ENCODE measurements around the gene DLL4.

The DLL4 gene

DNA sequence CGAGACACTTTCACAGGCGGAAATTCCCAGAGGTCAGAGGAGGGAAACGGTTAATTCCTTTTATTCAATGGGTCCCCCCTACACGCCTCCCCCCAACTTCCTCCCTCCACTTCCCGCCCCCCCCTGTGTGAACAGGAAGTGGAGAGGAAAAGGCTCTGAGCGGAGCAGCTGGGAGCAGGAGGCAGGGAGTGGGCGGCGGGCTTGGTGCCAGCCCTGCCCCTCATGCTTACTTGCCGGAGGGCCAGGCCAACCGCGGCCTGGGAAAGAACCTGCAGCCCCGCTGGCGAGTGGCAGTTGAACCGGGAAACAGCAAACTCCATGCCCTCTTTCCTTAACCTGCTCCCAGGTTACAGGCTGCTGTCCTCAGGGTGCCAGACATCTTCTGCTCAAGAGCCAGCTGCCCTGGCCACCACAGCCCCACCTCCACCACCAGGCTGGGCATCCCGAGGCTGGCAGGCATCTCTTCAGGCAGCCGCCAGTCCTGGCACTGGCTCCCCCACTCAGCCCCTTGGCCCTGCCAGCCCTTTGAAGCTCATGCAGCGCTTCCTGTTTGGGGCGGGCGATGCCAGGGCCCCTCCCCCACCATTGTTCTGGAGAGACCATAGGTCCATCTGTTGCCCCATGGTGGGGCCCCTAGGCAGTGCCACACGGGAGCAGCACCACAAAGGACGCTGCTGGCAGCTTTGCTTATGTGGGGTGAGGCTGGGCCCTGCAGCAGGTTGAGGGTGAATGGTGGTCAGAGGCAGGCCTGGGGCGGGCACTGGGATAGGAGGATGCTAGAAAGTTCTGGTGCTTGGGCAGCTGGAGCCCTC is 21.9 kb upstream of the DLL4 start:
- DNase-seq, result no peak

DNA sequence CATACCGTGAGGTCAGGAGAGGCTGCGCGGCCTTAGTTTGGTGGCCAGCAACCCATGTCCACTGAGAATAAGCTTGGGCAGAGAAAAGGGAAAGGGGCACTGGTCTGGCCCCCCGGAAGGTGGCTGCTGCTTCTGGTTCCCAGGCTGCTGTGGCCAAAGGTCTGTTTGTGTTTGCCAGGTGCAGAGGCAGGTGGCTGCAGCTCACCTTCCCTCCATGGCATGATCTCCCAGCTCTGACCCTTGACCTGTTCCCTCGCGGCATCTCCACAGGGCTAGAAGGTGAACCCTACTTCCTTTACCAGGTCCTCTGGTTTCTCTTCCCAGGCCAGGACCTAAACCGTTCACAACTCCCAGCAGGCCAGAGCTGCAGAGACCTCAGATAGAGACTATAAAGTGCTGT is 21.0 kb upstream of the DLL4 start:
- DNase-seq, result no peak

DNA sequence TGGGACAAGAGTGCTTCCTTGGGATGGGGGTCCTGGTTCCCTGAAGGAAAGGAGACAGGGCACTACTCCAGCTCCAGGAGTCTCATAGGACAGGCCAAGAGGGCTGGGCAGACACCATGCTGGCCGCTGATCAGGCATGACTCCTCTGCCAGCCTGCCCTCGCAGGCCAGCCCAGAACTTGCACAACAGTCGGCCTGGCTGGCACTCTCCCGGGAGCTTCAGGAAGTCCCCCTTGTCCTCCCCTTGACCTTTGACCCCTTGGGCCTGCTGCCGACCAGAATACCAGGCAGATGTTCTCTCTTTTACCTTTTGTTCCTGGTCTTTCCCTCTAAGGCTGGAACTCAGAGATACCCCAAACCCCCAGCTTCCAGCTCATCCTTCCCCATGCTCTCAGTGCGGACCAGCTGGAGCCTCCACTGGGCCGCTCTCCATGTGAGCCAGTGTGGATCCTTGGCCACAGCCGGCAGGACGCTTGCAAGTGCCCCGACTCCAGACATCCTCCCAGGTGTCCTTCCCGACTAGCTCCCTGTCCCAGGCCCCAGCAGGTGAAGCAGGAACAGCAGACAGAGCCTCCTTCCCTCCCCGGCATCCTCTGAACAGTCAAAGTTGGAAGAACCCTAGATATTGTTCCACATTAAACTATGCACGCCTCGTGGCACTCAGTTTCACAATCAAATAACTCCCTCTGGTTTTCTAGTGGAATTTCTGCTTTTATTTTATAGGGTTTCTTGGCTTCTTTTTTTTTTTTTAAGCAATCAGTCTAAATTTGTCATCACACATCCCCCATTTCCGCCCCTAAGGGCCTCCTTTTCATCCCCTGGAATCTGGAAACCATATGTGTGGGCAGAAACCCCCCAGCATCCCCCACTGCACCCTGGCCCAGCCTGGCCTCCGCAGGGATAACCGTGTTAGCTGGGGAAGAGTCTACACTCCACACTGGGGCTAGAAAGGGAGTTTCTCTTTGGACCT is 19.2 kb upstream of the DLL4 start:
- DNase-seq, result no peak

DNA sequence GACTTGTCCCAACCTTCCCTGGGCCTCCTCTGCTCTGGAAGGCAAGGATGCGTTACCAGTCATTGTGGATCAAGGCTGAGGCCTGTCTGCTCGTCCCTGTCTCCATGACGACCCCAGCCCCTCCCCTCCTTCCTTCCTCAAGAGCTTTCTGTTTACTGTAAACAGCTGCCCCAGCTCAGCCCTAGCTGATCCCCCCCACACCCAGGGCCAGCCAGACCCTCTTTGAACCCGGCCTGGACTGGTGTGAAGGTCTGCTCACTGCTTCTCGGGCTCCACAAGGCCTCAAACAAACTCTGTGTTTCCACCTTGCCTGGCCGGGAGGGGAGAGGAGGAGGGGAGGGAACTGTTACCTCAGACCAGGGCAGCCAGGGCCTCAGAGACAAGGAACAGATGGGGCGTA is 18.0 kb upstream of the DLL4 start:
- DNase-seq, result no peak

DNA sequence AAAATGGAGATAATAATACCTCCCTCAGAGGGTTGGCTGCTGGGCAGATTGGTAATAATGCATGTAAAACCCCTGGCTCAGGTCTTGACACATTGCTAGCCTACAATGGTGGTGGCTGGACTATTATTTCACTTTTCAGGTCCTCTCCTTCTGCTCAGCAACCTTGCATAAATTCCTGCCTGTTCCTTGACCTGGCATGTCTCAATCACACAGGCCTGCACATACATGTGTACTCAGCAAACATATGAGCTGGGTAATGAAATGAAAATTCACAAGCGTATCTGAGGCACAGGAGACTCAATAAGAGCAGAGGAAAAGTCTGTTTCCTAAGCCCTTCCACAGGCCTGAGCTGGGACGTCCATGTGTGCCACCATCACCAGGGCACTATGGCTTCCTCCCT is 17.4 kb upstream of the DLL4 start:
- DNase-seq, result no peak

DNA sequence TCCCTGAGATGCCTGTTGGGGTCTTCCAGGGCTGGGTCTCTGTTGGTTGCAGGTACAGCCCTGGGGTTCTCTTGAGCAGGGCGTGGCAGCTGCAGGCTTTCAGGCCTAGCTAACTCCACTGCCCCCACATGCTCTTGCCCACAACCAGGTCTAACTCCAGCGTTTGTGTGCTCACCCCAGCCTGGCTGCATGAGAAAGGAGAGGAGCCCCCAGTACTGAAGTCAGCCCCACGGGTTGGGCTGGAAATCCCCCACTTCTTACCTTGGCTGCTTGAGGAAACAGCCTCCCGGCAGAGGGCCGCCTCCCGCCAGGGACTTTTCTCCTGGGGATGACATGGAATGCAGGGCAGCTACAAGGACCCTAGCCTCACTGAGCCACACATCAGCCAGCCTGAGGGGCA is 16.7 kb upstream of the DLL4 start:
- no peak for DNase-seq

DNA sequence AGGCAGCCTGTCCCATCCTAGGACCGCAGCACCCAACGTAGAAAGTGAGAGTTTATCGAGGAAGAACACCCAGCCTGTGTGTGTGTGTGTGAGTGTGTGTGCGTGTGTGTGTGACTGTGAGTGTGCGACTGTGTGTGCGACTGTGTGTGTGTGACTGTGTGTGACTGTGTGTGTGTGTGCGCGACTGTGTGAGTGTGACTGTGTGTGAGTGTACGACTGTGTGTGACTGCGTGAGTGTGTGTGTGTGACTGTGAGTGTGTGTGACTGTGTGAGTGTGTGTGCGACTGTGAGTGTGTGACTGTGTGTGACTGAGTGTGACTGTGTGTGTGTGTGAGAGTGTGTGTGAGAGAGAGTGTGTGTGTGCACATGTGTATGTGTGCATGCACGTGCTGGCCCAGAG is 15.1 kb upstream of the DLL4 start:
- no peak for DNase-seq

DNA sequence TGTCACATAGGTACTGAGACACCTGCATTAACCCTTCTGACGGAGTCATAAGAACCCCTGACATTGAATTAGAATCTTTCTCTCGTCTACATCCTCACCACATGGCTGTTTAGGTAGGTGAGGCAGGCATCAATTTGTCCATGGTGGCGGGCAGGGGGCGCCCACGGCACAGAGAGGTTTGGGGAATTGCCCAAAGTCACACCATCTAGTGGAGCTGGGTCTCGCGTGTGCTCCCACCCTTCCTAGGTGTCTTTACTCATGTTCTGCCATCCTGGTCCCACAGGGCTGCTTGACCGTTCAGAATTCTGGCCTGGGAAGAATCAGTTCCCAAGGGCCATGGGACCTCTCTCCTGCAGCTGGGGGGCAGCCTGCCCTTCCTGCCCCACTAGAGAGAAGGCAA is 14.7 kb upstream of the DLL4 start:
- no peak for DNase-seq

DNA sequence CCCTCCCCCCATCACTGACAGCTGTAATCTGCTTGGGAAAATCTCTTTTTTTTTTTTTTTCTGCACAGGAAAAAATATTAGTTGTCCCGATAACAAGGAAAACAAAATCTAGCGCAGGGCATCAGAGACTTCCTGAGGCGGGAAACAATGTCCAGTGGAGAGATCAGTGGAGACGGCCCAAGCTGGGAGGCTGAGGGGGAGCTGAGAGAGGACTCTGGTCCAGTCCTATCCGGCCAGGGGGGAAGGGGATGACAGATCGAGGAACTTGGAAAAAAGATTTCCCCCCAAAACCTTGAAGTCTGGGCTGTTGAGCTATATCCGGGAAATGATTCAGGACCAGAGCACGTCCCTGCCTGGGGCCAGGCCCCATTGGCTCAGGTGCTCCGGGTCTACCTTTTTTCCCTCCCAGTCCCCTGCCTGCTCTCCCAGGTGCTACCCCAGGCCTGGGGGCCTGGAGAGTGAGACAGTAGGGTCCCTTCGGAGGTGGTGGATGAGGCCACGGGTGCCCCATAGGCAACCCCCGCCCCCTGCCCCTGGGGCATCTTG is 14.0 kb upstream of the DLL4 start:
- DNase-seq, result no peak

DNA sequence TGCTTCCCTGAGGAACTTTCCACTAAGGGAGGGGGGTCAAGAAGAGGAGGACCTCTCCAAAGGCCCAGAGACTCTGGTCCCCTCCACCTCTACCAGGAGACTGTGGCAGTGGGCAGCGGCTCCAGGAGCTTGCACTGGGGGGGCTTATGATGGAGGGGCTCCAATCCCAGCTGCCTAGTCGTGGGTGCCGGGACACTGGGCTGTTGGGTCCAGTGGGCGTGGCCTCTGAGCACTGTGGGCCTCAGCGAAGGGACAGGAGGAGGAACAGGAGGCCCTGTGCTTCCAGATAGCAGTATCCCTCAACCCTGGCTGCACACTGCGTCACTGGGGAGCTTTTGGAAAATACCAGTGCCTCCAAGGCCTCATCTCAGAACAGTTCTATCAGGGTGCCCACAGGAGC is 13.5 kb upstream of the DLL4 start:
- no peak for DNase-seq

DNA sequence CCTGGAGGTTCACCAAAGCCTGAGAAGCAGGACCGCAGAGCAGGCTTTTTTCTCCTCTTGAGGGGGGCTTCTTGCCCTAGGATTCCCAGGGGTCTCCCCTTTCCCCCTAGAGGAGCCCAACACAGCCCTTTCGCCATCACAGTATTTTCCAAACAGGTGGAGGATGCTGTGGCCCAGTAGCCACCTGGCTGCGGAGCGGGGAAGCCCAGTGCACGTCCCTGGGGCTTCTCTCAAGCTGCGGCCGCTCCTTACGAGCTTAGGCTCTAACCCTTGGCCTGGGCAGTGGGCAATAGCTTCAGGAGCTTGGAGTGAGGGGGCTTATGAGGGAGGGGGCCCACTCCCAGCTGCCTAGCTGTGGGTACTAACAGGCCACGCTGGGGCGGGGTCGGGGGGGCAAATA is 11.6 kb upstream of the DLL4 start:
- DNase-seq, result no peak

DNA sequence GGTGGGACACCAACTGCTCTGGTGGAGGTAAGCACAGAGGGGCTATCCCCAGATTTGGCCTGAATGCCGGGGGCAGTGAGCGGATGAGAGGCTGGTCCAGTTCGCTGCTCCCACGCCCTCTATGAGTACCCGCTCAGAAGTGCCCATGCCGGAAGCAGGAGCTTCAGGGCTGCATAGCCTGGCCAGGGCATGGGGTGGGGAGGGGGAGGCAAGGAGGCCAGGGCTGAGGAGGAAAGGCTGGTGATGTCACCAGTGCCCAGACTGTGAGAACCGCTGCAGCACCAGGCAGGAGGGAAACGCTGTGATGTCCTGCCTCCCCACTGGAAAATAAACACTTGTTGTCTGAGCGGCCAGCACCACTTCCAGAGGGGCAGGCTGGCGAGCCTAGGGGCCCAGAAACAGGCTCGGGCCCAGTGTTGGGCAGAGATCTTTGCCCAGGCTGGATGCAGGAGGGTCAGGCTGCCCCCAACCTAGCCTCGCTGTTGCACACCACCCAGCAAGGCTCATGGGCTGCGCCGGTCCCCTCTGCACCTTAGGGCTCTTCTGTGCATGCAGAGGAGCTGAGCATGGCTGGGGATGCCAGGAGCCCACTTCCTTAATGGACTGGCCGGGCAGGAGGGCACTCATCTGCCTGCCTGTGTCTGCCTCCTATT is 10.9 kb upstream of the DLL4 start:
- no peak for DNase-seq

DNA sequence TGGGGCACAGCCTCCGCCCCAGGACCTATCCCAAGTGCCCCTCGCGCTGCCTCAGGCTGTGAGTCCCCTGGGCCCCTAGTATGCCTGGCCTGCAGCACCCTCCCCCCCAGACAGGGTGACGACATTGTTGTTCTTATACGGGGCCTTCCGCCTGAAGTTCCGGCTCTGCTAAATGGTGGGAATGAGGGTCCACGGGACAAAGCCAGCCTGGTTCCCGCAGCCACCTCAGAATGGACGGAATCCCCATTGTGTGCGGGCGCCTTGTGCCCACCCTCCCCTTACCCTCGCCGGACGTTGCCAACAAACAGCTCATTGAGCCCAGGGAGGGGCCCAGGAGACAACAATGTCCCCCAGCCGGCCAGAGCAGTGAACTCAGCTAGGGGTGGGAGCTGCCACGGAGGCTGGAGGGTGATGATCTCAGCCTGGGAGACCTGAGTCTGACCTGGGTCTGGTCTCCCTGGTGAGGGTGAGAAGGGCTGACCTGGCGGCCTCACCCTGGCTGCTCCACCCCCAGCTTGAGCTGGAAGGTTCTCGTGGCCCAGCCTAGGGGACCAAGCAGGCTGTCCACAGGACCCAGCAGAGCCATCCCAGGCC is 10.2 kb upstream of the DLL4 start:
- no peak for DNase-seq

DNA sequence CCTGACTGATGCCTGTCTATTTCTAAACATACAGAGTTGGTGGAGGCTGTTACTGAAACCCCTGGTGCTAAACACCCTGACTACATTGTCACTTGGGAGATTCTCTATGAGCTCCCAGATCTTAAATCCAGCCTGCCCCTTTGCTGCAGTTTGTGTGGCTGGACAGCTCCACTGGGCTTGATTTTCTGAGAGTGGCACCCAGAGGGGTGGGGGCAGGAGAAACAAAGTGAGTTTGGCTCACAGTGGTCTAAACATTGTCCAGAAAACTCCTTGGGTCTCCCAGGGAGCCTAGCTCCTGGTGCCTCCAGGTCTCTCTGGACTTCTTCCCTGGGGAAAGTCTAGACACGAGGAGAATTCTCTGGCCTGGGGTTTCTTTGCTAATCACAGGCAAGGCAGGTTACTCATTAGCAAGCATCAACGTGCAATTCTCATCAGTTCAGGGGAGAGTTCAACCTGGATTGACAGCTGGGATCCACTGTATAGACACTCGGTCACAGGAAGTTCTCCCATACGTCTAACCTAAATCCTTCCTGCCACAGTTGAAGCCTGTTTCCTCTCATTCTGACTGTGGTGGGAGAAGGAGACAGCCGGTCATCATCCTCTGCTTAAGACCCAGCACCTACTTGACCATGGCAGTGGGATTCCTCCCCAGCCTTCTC is 7.1 kb upstream of the DLL4 start:
- DNase-seq, result no peak

DNA sequence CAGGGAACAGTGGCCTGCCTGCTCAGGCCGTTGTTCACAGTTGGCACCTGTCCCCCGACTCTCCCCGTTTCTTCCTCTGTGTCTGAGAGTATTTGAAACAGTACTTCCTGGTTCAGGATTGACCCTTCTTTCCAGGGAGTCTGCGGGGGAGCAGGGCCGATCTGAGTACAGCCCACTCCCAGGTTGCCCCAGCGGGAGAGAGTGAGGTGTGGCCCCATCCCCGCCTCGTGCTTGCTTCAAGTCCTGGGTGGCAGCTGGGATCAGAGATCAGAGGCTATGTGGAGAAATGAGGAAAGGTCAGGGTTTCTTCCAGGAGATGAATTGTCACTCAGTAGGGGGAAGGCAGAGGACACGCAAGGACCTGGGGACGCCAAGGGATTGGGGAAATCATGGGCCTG is 6.5 kb upstream of the DLL4 start:
- DNase-seq, result no peak

DNA sequence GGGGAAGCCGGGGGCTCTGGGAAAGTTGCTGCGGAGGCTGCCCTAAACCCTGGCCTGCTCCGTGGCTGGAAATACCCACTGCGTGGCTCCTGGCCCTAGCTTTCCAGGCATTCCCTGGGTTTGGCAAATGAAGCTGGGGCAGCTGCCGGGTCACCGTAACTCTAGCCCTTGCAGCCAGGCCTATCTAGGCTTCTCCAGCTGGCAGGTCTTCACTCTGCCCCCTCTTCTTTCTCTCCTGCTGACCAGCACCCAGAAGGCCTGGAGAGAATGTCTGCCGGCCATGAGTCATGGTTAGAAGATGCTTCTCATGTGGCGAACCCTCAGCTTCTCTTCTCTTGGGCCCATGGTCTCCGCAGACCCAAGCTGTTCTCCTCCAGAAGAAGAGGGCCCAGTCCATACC is 5.6 kb upstream of the DLL4 start:
- DNase-seq, result no peak

DNA sequence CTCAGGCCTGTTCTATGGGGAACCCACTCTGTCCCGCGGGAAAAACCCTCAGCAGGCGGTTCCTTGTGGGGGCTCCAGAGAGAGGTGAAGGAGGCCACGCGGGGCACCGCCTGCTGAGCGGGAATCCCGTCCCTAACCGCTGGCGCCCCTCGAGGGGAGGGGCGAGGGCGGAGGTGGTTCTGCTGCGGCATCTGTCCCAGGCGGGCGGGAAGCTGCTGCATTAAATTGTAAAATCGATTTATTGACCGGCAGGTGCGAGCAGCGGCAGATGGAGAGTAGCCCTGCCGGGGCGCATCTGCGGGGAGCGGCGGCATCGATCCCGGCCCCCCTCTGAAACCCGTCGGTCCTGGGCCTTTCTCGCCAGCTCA is 3.7 kb upstream of the DLL4 start:
- no peak for DNase-seq

DNA sequence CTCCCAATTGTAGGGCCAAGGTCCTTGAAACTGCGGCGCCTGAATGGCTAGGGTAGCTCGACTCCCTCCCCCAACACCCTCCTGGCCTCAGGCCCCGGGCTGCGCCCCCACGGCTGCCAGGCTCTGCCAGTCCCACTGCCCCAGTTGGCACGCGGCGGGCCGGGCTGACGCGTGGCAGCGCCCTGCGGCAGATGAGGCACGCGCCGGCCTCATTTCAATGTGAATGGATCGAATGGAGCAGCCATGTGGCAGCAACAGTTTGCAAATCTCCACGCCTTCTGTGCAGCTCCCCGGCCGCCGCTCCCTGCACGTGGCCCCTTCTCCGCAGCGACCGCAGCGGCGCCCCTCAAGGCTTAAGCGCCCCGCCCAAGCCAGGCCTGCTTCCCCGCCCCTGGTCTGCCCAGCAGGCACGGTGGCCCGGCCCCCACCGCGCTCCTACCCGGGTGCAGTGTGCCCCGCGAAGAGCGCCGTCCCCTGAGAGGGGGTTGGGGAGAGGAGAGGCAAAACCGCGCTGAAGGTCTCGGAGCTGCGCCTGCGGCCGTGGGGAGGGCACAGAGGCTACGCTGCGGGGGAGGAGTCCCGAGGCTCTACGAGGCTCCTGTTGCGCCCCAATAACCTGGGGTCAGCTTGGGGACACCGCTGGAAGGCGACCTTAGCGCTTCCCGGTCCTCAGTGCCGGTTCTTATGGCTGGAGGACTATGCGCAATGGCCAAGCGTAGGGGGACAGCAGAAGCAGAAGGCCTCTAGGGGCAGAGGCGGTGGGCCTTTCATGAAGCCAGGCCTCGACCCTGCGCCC is 3.1 kb upstream of the DLL4 start:
- no peak for DNase-seq

DNA sequence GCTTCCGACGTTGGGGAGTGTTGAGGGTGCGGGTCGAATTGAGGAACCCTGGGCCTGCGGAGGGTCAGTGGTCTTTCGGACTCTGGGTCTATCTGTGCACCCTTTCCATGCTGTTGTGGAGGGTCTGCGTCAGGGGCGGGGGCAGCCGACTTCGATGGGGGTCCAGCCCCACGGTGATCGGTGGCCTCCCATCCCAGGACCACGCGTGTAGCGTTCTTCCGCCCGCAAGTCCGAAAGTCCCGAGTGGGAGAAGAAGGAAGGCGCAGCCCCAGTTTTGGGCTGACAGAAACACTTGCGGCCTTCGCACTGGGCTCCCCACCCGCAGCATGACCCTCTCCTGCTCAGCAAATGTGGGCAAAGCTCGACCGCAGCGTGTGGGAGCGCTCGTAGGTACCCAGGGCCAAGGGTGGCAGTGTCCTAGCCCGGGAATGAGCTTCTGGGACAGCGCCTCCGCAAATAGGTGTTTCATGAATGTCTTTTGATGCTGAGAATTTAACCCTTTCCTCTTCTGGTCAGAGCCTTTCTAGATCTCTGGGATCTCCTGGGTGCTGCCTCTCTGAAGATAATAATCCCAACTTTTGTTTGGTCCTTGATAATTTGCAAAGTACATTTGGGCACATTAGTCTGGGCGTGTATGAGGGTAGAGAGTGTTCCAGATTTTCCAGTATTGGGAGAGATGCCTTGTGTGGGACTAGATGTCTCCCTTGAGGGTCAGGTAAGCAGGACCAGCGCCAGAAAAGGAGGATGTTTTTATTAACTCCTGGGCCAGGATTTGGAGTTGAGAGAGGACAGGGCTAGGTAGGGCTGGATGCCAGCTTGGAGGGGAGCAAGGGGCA is 2.3 kb upstream of the DLL4 start:
- DNase-seq, result no peak

DNA sequence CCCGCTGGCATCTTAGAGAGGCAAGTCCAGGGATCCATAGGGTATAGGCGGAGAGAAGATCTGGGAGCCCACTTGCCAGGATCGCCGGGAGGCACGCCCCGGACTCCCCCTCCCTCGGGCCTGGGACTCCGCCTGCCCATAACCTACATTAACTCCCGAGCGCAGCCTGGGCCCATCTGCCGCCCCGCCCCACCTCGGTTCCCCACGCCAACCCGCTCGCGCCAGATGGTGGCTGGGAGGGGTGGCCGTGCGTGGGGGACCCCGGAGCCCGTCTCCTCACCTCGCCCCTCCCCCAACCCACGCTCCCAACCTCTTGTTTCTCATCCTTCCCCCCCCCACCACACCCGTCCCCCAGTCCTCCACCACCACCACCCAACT is 1.7 kb upstream of the DLL4 start:
- DNase-seq, result no peak

Data from KG1 (cell line).